HepG2 (cell line): Measurements from ENCODE around the gene ASTN2.

ENCODE experiments used
- EP300 ChIP-seq, 3 experiments: sonication (generic) in 1 of 3; formaldehyde crosslinking in 1 of 3; IDR thresholded peaks; 2 replicates each; pipeline versions ENCODE4 v1.5.1 to v1.6.1; 2011 to 2020; ENCODE audit warnings: low read depth in 2 of 3, low read length in 2 of 3, borderline replicate concordance in 1 of 3, improper control_type of control experiment in 1 of 3, mild to moderate bottlenecking in 1 of 3, missing genetic modification reagents in 1 of 3, moderate library complexity in 1 of 3
- GFI1 ChIP-seq: sonication (generic); formaldehyde crosslinking; IDR thresholded peaks from 2 replicates; pipeline ENCODE4 v1.5.0; 2020; ENCODE audit warnings: missing genetic modification reagents, mild to moderate bottlenecking, borderline replicate concordance
- HINFP ChIP-seq: sonication (generic); formaldehyde crosslinking; IDR thresholded peaks from 2 replicates; pipeline ENCODE4 v1.4.0; 2020; ENCODE audit warnings: low read depth, mild to moderate bottlenecking, missing genetic modification reagents
- HMGA1 ChIP-seq: sonication (generic); formaldehyde crosslinking; conservative IDR thresholded peaks from 2 replicates; pipeline ENCODE4 v1.4.0; 2020; ENCODE audit warnings: missing genetic modification reagents
- POLR2A ChIP-seq, 2 experiments: IDR thresholded peaks; 2 replicates each; pipeline ENCODE4 v1.6.1; 2011; ENCODE audit warnings: low read depth in 2 of 2, low read length in 2 of 2, mild to moderate bottlenecking in 1 of 2, moderate library complexity in 1 of 2; ENCODE audit not compliant: insufficient read depth in 1 of 2
- SRSF4 ChIP-seq: fragments of 200-400 bp; formaldehyde crosslinking; IDR thresholded peaks from one replicate; pipeline ENCODE4 v1.6.1; 2018; ENCODE audit warnings: mild to moderate bottlenecking, low read depth, low read length, moderate library complexity; ENCODE audit not compliant: poor library complexity, severe bottlenecking
- ZFX ChIP-seq: sonication (generic); formaldehyde crosslinking; IDR thresholded peaks from 2 replicates; pipeline ENCODE4 v1.4.0; 2020; ENCODE audit warnings: mild to moderate bottlenecking, low read depth, missing genetic modification reagents, moderate library complexity
- TF ChIP-seq, protein P1 (sequence below): sonication (generic); formaldehyde crosslinking; IDR thresholded peaks from 2 replicates; pipeline ENCODE4 v1.5.1; 2020; ENCODE audit warnings: mild to moderate bottlenecking, moderate library complexity, missing genetic modification reagents
- TF ChIP-seq, protein P2 (sequence below): sonication (generic); formaldehyde crosslinking; IDR thresholded peaks from 2 replicates; pipeline ENCODE4 v1.8.1; 2023; ENCODE audit warnings: mild to moderate bottlenecking, missing genetic modification reagents

DNA sequence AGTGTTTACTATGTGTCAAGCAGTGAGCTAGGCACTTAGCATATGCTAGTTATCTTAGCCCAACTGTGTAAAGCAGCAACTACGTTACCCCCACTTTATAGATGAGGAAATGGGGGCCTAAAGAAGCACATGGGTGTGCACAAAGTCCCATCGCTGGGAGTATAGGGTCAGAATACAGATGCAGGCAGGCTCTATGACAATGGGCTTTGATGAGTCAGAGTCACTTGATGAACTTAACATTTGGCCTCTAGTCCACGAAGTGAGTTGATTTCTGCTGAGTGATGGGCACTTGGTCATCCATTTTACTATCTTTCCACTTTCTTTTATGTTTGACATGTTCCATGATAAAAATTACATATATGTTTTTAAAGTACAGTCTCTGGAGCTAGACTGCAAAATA lies 523.4 kb downstream of the ASTN2 start:
- TF ChIP-seq, protein P1, sequence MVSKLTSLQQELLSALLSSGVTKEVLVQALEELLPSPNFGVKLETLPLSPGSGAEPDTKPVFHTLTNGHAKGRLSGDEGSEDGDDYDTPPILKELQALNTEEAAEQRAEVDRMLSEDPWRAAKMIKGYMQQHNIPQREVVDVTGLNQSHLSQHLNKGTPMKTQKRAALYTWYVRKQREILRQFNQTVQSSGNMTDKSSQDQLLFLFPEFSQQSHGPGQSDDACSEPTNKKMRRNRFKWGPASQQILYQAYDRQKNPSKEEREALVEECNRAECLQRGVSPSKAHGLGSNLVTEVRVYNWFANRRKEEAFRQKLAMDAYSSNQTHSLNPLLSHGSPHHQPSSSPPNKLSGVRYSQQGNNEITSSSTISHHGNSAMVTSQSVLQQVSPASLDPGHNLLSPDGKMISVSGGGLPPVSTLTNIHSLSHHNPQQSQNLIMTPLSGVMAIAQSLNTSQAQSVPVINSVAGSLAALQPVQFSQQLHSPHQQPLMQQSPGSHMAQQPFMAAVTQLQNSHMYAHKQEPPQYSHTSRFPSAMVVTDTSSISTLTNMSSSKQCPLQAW: no peak
- TF ChIP-seq ZFX (CRISPR knock-in tag) (no peak), HMGA1 (CRISPR knock-in tag) (no peak), EP300 (IDR thresholded peaks at IDR 0.05; ENCODE audit: low read depth in 2 of 2, low read length in 2 of 2) (no peak), EP300 (CRISPR knock-in tag; IDR thresholded peaks at IDR 0.05; ENCODE audit: borderline replicate concordance) (no peak), GFI1 (no peak), HINFP (CRISPR knock-in tag) (no peak), SRSF4 (no peak), POLR2A (IDR thresholded peaks at IDR 0.05; ENCODE audit: insufficient read depth in 1 of 2, low read depth in 2 of 2, low read length in 2 of 2) (no peak)
- TF ChIP-seq, protein P2, sequence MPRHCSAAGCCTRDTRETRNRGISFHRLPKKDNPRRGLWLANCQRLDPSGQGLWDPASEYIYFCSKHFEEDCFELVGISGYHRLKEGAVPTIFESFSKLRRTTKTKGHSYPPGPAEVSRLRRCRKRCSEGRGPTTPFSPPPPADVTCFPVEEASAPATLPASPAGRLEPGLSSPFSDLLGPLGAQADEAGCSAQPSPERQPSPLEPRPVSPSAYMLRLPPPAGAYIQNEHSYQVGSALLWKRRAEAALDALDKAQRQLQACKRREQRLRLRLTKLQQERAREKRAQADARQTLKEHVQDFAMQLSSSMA (CRISPR knock-in tag): no peak
